ENCODE data around the gene PRDM8.

The PRDM8 gene

GRCh38 chr4:80155316-80155982, 41.9 kb upstream of the PRDM8 start:
- no peak for TF ChIP-seq CTCF (IDR thresholded peaks at IDR 0.05; ENCODE audit: low read depth, low read length, missing control alignments)
- in situ Hi-C loops (cut with HindIII; ENCODE audit: low pct_ligation_motif_present, low sequenced_read_pairs): no loop called here
- H3K27me3 ChIP-seq (replicated peaks): no peaks in the 10 kb centered on the region
- H3K36me3 ChIP-seq (replicated peaks): no peaks in the 10 kb centered on the region
- no peak overlapping the region for H3K27ac ChIP-seq
- DNase-seq: no peak
- no peak overlapping the region for H3K4me3 ChIP-seq (ENCODE audit: low read depth, low read length)

GRCh38 chr4:80156410-80156809, 40.9 kb upstream of the PRDM8 start:
- no peaks in the 10 kb centered on the region for H3K27me3 ChIP-seq (replicated peaks)
- TF ChIP-seq CTCF (IDR thresholded peaks at IDR 0.05; ENCODE audit: low read depth, low read length, missing control alignments): no peak
- no peaks in the 10 kb centered on the region for H3K36me3 ChIP-seq (replicated peaks)
- DNase-seq: no peak
- no peak overlapping the region for H3K4me3 ChIP-seq (ENCODE audit: low read depth, low read length)
- in situ Hi-C loops (cut with HindIII; ENCODE audit: low pct_ligation_motif_present, low sequenced_read_pairs): no loop called here
- H3K27ac ChIP-seq: no peak overlapping the region

- H3K27ac ChIP-seq: no peak overlapping the region
- DNase-seq: no peak
- H3K4me3 ChIP-seq (ENCODE audit: low read depth, low read length): no peak overlapping the region
- no peaks in the 10 kb centered on the region for H3K27me3 ChIP-seq (replicated peaks)
- no peaks in the 10 kb centered on the region for H3K36me3 ChIP-seq (replicated peaks)
- TF ChIP-seq CTCF (IDR thresholded peaks at IDR 0.05; ENCODE audit: low read depth, low read length, missing control alignments): no peak
- in situ Hi-C loops (cut with HindIII; ENCODE audit: low pct_ligation_motif_present, low sequenced_read_pairs): no loop called here
Measured at GRCh38 chr4:80161413-80162058, 35.8 kb upstream of the PRDM8 start.

- Histone ChIP-seq H3K27ac (no peak overlapping the region), H3K4me3 (ENCODE audit: low read depth, low read length) (no peak overlapping the region), H3K36me3 (replicated peaks) (no peaks in the 10 kb centered on the region), H3K27me3 (replicated peaks) (no peaks in the 10 kb centered on the region)
- TF ChIP-seq CTCF (IDR thresholded peaks at IDR 0.05; ENCODE audit: low read depth, low read length, missing control alignments): no peak
- in situ Hi-C loops (cut with HindIII; ENCODE audit: low pct_ligation_motif_present, low sequenced_read_pairs): no loop called here
- DNase-seq: no peak
Measured at GRCh38 chr4:80162418-80162817, 34.9 kb upstream of the PRDM8 start.

GRCh38 chr4:80165855-80166254, 31.4 kb upstream of the PRDM8 start:
- Histone ChIP-seq H3K36me3 (replicated peaks) (no peaks in the 10 kb centered on the region), H3K27ac (no peak overlapping the region), H3K4me3 (ENCODE audit: low read depth, low read length) (no peak overlapping the region), H3K27me3 (replicated peaks) (no peaks in the 10 kb centered on the region)
- no peak for TF ChIP-seq CTCF (IDR thresholded peaks at IDR 0.05; ENCODE audit: low read depth, low read length, missing control alignments)
- in situ Hi-C loops (cut with HindIII; ENCODE audit: low pct_ligation_motif_present, low sequenced_read_pairs): no loop called here
- DNase-seq: no peak

Data from brain microvascular endothelial cell (primary cell).